ENCODE results near the gene PDE1C.

The PDE1C gene

DNA sequence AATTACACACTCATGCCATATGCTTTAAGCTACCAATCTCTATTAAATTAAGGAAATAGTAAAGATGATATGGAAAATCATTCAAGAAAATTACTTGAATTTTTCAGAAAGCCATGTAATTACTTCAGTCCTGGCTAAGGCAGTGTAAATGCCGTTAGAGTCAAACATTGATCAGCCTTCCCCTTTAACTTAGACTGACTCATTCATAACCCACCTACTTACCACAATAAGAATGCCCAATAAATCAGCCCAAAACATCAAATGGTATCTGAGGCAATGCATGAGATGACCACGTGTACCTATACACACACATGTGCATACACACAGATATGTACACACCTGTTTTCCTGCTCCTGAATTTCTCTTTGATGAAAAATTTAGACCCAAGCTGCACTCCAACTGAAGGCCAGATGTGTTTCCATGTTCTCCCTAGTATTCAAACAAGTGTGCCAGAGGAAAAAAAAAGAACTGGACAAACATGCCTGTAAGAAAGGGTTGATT, 30.2 kb upstream of the PDE1C start:
- Histone ChIP-seq H3K36me3 (ENCODE audit: low read depth) (no peaks in the 10 kb centered on the region), H3K4me1 (ENCODE audit: insufficient read depth, poor library complexity, severe bottlenecking) (no peaks in the 10 kb centered on the region), H3K4me3 (ENCODE audit: severe bottlenecking) (no peak overlapping the region), H3K27ac (ENCODE audit: poor library complexity, severe bottlenecking) (no peak overlapping the region), H3K27me3 (ENCODE audit: insufficient read depth, poor library complexity, severe bottlenecking) (no peaks in the 10 kb centered on the region), H3K9me3 (ENCODE audit: severe bottlenecking) (no peaks in the 10 kb centered on the region)
- TF ChIP-seq, protein P1, sequence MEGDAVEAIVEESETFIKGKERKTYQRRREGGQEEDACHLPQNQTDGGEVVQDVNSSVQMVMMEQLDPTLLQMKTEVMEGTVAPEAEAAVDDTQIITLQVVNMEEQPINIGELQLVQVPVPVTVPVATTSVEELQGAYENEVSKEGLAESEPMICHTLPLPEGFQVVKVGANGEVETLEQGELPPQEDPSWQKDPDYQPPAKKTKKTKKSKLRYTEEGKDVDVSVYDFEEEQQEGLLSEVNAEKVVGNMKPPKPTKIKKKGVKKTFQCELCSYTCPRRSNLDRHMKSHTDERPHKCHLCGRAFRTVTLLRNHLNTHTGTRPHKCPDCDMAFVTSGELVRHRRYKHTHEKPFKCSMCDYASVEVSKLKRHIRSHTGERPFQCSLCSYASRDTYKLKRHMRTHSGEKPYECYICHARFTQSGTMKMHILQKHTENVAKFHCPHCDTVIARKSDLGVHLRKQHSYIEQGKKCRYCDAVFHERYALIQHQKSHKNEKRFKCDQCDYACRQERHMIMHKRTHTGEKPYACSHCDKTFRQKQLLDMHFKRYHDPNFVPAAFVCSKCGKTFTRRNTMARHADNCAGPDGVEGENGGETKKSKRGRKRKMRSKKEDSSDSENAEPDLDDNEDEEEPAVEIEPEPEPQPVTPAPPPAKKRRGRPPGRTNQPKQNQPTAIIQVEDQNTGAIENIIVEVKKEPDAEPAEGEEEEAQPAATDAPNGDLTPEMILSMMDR (IDR thresholded peaks at IDR 0.05; ENCODE audit: poor library complexity, severe bottlenecking): no peak
- no peak for DNase-seq (ENCODE audit: low spot score)
- ATAC-seq (ENCODE audit: low read depth): no peak

DNA sequence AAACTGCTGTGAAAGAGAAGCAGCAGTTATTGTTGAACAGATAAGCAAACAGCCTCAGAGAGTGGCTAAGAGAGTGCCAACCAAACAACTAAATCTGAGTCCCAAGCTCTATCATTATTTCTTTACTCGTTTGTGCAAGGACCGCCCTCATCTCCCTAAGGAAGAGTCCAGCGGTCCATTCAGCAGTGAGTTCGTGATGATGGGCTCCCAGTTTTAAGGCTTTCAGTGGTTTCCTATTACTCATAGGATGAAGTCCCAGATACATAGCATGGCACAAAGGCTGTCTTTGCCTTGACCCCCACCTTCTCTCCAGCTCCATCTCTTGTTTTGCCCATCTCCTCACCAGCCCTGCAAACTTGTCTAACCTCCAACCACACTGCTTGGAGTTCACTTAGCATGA, 24.3 kb upstream of the PDE1C start:
- TF ChIP-seq, protein P1 (IDR thresholded peaks at IDR 0.05; ENCODE audit: poor library complexity, severe bottlenecking): no peak
- no peaks in the 10 kb centered on the region for H3K27me3 ChIP-seq (ENCODE audit: insufficient read depth, poor library complexity, severe bottlenecking)
- ATAC-seq (ENCODE audit: low read depth) (no peak), DNase-seq (ENCODE audit: low spot score) (no peak)
- H3K36me3 ChIP-seq (ENCODE audit: low read depth): no peaks in the 10 kb centered on the region
- H3K9me3 ChIP-seq (ENCODE audit: severe bottlenecking): no peaks in the 10 kb centered on the region
- H3K27ac ChIP-seq (ENCODE audit: poor library complexity, severe bottlenecking): no peak overlapping the region
- H3K4me3 ChIP-seq (ENCODE audit: severe bottlenecking): no peak overlapping the region
- peaks cover 2% of the 10 kb centered on the region for H3K4me1 ChIP-seq (ENCODE audit: insufficient read depth, poor library complexity, severe bottlenecking)

DNA sequence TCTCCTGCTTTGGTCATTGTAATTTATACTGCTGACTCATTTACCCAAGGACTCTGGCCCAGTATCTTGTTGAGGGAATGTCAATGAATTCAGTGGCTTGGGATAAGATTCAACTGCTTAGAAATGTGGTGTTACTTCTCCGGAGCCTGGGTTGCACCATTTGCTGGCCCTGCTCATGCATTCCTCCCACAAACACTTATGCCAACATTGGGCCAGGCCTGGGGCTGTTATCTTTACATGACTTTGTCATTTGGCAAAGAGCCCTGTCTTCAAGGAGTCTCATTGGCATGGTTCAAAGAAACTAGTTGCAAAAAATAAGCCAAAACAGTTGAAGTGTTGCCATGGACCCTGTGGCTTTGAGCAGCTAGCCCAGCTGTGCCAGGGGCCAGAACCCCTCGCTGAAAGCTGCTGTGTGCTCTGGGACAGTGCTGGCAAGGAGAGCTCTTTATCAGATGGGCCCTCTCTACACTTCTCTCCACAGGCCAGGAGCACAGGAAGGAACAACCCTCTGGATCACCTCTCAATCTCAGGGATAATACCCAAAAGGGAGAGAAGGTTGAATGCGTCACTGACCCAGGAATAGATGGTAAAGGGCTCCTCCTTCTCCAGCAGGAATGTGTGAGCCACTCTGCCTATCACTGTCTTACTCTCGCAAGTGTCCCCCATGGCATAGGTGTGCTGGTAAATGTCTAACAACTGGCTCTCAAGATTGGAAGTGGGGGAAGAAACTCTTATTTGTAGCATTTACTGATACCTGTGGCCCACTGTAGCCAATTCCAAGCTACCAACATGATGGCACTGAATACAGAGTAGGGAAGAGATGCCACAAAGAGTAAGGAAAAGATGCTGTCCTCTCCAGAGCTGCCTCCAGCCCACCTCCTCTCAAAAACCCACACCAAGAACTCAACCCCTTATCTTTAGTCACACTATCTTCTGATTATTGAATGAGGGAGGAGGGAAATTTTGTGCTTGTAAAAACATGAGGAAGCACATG, 23.5 kb upstream of the PDE1C start:
- Histone ChIP-seq H3K9me3 (ENCODE audit: severe bottlenecking) (no peaks in the 10 kb centered on the region), H3K4me3 (ENCODE audit: severe bottlenecking) (no peak overlapping the region), H3K27me3 (ENCODE audit: insufficient read depth, poor library complexity, severe bottlenecking) (no peaks in the 10 kb centered on the region), H3K36me3 (ENCODE audit: low read depth) (no peaks in the 10 kb centered on the region), H3K27ac (ENCODE audit: poor library complexity, severe bottlenecking) (no peak overlapping the region), H3K4me1 (ENCODE audit: insufficient read depth, poor library complexity, severe bottlenecking) (peaks cover 2% of the 10 kb centered on the region)
- ATAC-seq (ENCODE audit: low read depth) (peak; percentile 67), DNase-seq (ENCODE audit: low spot score) (no peak)
- TF ChIP-seq, protein P1 (IDR thresholded peaks at IDR 0.05; ENCODE audit: poor library complexity, severe bottlenecking): no peak

DNA sequence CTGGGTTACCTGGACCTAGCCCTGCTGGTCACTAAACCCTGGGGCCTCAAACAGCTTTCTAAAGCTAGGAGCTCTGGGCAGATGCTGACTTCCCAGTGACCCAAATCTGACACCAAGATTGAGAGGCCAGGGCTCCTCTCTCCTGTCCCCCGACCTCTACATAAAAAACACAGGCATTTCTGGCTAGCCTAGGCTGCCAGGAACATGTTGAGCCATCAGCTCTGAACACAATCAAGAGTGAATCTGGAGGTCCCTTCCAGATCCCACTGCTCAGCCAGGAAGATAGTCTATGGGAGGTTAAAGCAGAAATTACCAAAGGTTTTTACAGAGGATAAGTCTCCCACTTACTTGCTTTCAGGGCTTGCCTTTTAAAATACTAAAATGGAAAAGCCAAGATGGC, 22.1 kb upstream of the PDE1C start:
- TF ChIP-seq, protein P1 (IDR thresholded peaks at IDR 0.05; ENCODE audit: poor library complexity, severe bottlenecking): no peak

More for the DNA sequence above, 22.1 kb upstream of the PDE1C start:
- no peak overlapping the region for H3K4me3 ChIP-seq (ENCODE audit: severe bottlenecking)
- no peaks in the 10 kb centered on the region for H3K36me3 ChIP-seq (ENCODE audit: low read depth)
- H3K27me3 ChIP-seq (ENCODE audit: insufficient read depth, poor library complexity, severe bottlenecking): no peaks in the 10 kb centered on the region
- no peaks in the 10 kb centered on the region for H3K9me3 ChIP-seq (ENCODE audit: severe bottlenecking)
- peaks cover 2% of the 10 kb centered on the region for H3K4me1 ChIP-seq (ENCODE audit: insufficient read depth, poor library complexity, severe bottlenecking)
- no peak for ATAC-seq (ENCODE audit: low read depth)
- DNase-seq (ENCODE audit: low spot score): no peak
- no peak overlapping the region for H3K27ac ChIP-seq (ENCODE audit: poor library complexity, severe bottlenecking)

Measured in RWPE2 (cell line).